Central memory CD4-positive, alpha-beta T cell (primary cell): ENCODE results near the gene BEST4.
"Not testable (repeated sequence)": the region's sequence is repeated elsewhere in the genome, so short reads cannot be mapped to it uniquely, and the experiment has no call there.

Source experiments
- DNase-seq: peaks from one replicate; pipeline ENCODE4 v3.0.0; 2022

The BEST4 gene

GRCh38 chr1:44801491-44802305, 13.7 kb upstream of the BEST4 start:
- peak; percentile 45 for DNase-seq

GRCh38 chr1:44799770-44800584, 12.0 kb upstream of the BEST4 start, which contains the start of gene PLK3:
TSS of gene PLK3 (plus strand) at chr1:44800377. CDS start at chr1:44800464, 87 bp downstream.
- peak; percentile 98 for DNase-seq

GRCh38 chr1:44798481-44799365, 10.8 kb upstream of the BEST4 start:
- DNase-seq, result no peak

- not testable (repeated sequence) for DNase-seq
Measured at GRCh38 chr1:44797886-44798285, 9.9 kb upstream of the BEST4 start.

- DNase-seq, result no peak
Measured at GRCh38 chr1:44792736-44793502, 4.9 kb upstream of the BEST4 start.

- no peak for DNase-seq
Measured at GRCh38 chr1:44790968-44791801, 3.2 kb upstream of the BEST4 start.

GRCh38 chr1:44787506-44787905, 464 bp downstream of the BEST4 start:
- DNase-seq, result no peak

- no peak for DNase-seq
Measured at GRCh38 chr1:44786841-44787426, 1.0 kb downstream of the BEST4 start.

- DNase-seq, result peak; percentile 76
Measured at GRCh38 chr1:44786138-44786840, 1.7 kb downstream of the BEST4 start.

- no peak for DNase-seq
Measured at GRCh38 chr1:44785501-44786137, 2.4 kb downstream of the BEST4 start.

GRCh38 chr1:44785029-44785380, 3.0 kb downstream of the BEST4 start:
- no peak for DNase-seq

- DNase-seq, result no peak
Measured at GRCh38 chr1:44784094-44785028, 3.6 kb downstream of the BEST4 start.

GRCh38 chr1:44783697-44784093, 4.3 kb downstream of the BEST4 start:
- DNase-seq, result no peak

GRCh38 chr1:44780583-44781121, 7.3 kb downstream of the BEST4 start:
- no peak for DNase-seq

- no peak for DNase-seq
Measured at GRCh38 chr1:44778705-44779576, 9.0 kb downstream of the BEST4 start.

- no peak for DNase-seq
Measured at GRCh38 chr1:44777969-44778635, 9.9 kb downstream of the BEST4 start.
